Measurements from ENCODE around the gene PRDX2. TPM values are rescaled to one million over a fixed set of nuclear protein-coding genes. Genes with fewer than 3 reads are reported as not detected.

PRDX2 gene
- total and polyA plus RNA-seq, 2 experiments from 2014 or later: 346 to 465 TPM

DNA sequence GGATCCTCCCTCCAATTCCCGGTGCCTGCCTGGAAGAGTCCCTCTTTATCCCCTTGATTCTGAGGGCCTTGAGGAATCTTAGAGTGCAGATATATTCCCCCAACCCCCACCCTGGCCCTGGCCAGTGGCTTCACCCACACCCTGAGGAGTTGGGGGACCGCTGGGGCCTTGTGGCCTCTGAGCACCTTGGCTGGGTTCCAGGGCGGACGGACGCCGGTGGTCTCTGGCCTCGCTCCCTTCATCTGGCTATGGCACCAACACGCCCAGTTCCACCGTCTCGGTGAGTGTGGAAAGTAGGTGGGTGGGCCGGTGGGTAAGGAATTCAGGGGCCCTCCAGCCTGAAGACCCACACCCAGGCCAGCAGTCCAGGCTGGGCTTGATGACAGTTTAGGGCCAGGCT lies 41.7 kb upstream of the PRDX2 start:
- DNase-seq (ENCODE audit: low spot score) (no peak), ATAC-seq (no peak)
- peaks cover 17% of the 10 kb centered on the region for H3K27me3 Mint-ChIP-seq (ENCODE audit: insufficient read depth, low read depth, poor library complexity)
- Histone ChIP-seq H3K27ac (ENCODE audit: low read depth) (no peak overlapping the region), H4K20me1 (replicated peaks; ENCODE audit: insufficient read depth) (peaks cover 11% of the 10 kb centered on the region), H2AFZ (no peak overlapping the region), H3K4me1 (ENCODE audit: insufficient read depth) (peaks cover 20% of the 10 kb centered on the region), H3K79me2 (replicated peaks; ENCODE audit: insufficient read depth) (peaks cover 8% of the 10 kb centered on the region), H3K9me2 (ENCODE audit: insufficient read depth) (no peaks in the 10 kb centered on the region), H3K4me3 (no peak overlapping the region), H3K4me2 (no peak overlapping the region), H3K27me3 (ENCODE audit: insufficient read depth) (no peaks in the 10 kb centered on the region), H3K36me3 (ENCODE audit: insufficient read depth) (no peaks in the 10 kb centered on the region), H3F3A (replicated peaks; ENCODE audit: low read depth) (peaks cover 36% of the 10 kb centered on the region)
- peaks cover 13% of the 10 kb centered on the region for H3K36me3 Mint-ChIP-seq (ENCODE audit: low read depth)
- TF ChIP-seq, protein P1, sequence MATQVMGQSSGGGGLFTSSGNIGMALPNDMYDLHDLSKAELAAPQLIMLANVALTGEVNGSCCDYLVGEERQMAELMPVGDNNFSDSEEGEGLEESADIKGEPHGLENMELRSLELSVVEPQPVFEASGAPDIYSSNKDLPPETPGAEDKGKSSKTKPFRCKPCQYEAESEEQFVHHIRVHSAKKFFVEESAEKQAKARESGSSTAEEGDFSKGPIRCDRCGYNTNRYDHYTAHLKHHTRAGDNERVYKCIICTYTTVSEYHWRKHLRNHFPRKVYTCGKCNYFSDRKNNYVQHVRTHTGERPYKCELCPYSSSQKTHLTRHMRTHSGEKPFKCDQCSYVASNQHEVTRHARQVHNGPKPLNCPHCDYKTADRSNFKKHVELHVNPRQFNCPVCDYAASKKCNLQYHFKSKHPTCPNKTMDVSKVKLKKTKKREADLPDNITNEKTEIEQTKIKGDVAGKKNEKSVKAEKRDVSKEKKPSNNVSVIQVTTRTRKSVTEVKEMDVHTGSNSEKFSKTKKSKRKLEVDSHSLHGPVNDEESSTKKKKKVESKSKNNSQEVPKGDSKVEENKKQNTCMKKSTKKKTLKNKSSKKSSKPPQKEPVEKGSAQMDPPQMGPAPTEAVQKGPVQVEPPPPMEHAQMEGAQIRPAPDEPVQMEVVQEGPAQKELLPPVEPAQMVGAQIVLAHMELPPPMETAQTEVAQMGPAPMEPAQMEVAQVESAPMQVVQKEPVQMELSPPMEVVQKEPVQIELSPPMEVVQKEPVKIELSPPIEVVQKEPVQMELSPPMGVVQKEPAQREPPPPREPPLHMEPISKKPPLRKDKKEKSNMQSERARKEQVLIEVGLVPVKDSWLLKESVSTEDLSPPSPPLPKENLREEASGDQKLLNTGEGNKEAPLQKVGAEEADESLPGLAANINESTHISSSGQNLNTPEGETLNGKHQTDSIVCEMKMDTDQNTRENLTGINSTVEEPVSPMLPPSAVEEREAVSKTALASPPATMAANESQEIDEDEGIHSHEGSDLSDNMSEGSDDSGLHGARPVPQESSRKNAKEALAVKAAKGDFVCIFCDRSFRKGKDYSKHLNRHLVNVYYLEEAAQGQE (IDR thresholded peaks at IDR 0.05; ENCODE audit: unreplicated experiment): no peak
- TF ChIP-seq, protein P2, sequence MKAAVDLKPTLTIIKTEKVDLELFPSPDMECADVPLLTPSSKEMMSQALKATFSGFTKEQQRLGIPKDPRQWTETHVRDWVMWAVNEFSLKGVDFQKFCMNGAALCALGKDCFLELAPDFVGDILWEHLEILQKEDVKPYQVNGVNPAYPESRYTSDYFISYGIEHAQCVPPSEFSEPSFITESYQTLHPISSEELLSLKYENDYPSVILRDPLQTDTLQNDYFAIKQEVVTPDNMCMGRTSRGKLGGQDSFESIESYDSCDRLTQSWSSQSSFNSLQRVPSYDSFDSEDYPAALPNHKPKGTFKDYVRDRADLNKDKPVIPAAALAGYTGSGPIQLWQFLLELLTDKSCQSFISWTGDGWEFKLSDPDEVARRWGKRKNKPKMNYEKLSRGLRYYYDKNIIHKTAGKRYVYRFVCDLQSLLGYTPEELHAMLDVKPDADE (IDR thresholded peaks at IDR 0.05): no peak
- TF ChIP-seq ZNF331 (CRISPR knock-in tag; IDR thresholded peaks at IDR 0.05; ENCODE audit: low read depth): no peak
- TF ChIP-seq EZH2phosphoT487 (IDR thresholded peaks at IDR 0.05; ENCODE audit: unreplicated experiment): no peak
- no peak overlapping the region for H3K27ac Mint-ChIP-seq
- H3K9me3 Mint-ChIP-seq: no peaks in the 10 kb centered on the region; the same call in 2 of the 3 replicates
- no peak overlapping the region for H3K4me3 Mint-ChIP-seq
- peaks cover 30% of the 10 kb centered on the region for H3K4me1 Mint-ChIP-seq

GRCh38 chr19:12842511-12842910 lies 40.9 kb upstream of the PRDX2 start:
- no peak overlapping the region for H3K4me3 ChIP-seq
- no peaks in the 10 kb centered on the region for H3K27me3 ChIP-seq (ENCODE audit: insufficient read depth)
- peaks cover 11% of the 10 kb centered on the region for H4K20me1 ChIP-seq (replicated peaks; ENCODE audit: insufficient read depth)
- H3K4me1 ChIP-seq (ENCODE audit: insufficient read depth): peaks cover 19% of the 10 kb centered on the region
- H3K79me2 ChIP-seq (replicated peaks; ENCODE audit: insufficient read depth): peaks cover 8% of the 10 kb centered on the region
- peaks cover 17% of the 10 kb centered on the region for H3K27me3 Mint-ChIP-seq (ENCODE audit: insufficient read depth, low read depth, poor library complexity)
- H3K27ac ChIP-seq (ENCODE audit: low read depth): no peak overlapping the region
- no peaks in the 10 kb centered on the region for H3K9me2 ChIP-seq (ENCODE audit: insufficient read depth)
- H3K4me3 Mint-ChIP-seq: no peak overlapping the region
- peaks cover 32% of the 10 kb centered on the region for H3K4me1 Mint-ChIP-seq
- H3K36me3 ChIP-seq (ENCODE audit: insufficient read depth): no peaks in the 10 kb centered on the region
- H3K36me3 Mint-ChIP-seq (ENCODE audit: low read depth): peaks cover 9% of the 10 kb centered on the region; the same call in 1 of the 3 replicates
- no peaks in the 10 kb centered on the region; the same call in 2 of the 3 replicates for H3K9me3 Mint-ChIP-seq
- peaks cover 35% of the 10 kb centered on the region for H3F3A ChIP-seq (replicated peaks; ENCODE audit: low read depth)
- DNase-seq (ENCODE audit: low spot score) (no peak), ATAC-seq (no peak)
- no peak overlapping the region for H3K27ac Mint-ChIP-seq
- no peak overlapping the region for H3K4me2 ChIP-seq
- no peak overlapping the region for H2AFZ ChIP-seq
- TF ChIP-seq EZH2phosphoT487 (IDR thresholded peaks at IDR 0.05; ENCODE audit: unreplicated experiment): no peak
- no peak for TF ChIP-seq ZNF331 (CRISPR knock-in tag; IDR thresholded peaks at IDR 0.05; ENCODE audit: low read depth)
- TF ChIP-seq ZNF114 (CRISPR knock-in tag; IDR thresholded peaks at IDR 0.05): no peak
- no peak for TF ChIP-seq JUNB (IDR thresholded peaks at IDR 0.05; ENCODE audit: unreplicated experiment)
- no peak for TF ChIP-seq POLR2AphosphoS5 (IDR thresholded peaks at IDR 0.05; ENCODE audit: low read depth)
- TF ChIP-seq, protein P1 (IDR thresholded peaks at IDR 0.05; ENCODE audit: unreplicated experiment): no peak
- no peak for TF ChIP-seq CTCF (conservative IDR thresholded peaks at IDR 0.05; ENCODE audit: low read depth in 2 of 2)
